Iris pigment epithelial cell (primary cell): ENCODE measurements around the gene TMCC1.
A peak's percentile ranks its signal among the peaks of the same experiment; 100 is the strongest.
"Not testable (repeated sequence)": the region's sequence is repeated elsewhere in the genome, so short reads cannot be mapped to it uniquely, and the experiment has no call there.

Experiments used
- DNase-seq: peaks from one replicate; pipeline ENCODE4 v3.0.0-alpha.2; 2011; ENCODE audit warnings: low read depth

Gene TMCC1

DNA sequence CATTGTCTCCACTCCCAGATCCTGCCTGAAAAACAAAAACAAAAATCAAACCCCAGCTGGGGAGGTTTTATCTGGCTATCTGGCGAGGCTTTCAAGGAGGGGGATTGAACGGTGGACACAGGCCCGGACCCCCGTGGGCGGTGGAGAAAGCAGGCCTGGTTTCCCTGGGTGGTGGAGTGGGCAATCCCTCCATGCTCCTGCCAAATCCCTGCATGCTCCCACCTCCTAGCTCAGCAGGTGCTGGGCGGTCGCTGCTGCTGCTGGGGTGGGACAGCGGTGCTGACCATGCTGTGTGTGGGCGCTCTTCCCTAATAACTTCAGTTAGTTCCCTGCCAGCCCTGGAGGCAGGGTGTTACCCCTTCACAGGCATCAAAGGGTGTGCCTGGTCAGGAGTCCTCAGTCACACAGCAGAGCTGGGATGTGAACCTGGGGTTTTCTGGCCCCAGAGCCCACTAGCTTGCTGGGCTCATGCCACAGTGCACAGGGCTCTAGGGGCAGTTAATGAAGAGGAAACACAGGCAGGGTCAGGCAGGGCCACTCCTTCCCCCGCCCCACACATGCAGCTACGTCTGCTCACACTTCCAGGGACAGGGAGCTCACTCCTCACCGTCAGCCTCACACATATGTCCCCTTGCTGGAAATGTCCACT lies 271.2 kb downstream of the TMCC1 start:
- no peak for DNase-seq

DNA sequence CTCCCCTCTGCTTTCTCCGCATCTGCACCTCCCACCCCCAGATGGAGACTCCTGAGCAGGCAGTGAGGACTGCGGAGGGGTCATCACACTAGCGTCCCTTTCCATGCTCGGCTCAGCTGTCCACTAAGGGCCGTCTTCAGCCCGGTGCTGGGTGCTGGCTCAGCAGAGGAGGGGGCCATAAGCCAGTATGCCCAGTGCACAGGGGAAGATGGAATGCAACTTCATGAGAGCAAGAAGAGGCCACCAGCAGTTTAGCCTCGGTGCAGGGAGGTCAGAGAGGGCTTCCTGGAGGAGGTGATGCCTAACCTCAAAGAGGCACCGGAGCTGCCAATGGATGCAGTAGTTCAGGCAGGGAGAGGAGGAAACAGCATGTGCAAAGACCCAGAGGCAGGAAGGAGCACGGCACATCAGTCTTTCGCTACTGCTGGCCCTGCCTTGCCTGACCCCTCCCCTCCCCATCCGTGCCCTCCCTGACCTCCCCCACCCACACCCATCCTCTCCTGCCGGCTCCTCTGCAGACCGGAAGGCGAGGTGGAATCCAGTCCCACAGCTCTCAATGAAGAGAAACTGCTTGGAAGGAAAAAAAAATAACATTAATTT lies 271.8 kb downstream of the TMCC1 start:
- DNase-seq, result no peak

DNA sequence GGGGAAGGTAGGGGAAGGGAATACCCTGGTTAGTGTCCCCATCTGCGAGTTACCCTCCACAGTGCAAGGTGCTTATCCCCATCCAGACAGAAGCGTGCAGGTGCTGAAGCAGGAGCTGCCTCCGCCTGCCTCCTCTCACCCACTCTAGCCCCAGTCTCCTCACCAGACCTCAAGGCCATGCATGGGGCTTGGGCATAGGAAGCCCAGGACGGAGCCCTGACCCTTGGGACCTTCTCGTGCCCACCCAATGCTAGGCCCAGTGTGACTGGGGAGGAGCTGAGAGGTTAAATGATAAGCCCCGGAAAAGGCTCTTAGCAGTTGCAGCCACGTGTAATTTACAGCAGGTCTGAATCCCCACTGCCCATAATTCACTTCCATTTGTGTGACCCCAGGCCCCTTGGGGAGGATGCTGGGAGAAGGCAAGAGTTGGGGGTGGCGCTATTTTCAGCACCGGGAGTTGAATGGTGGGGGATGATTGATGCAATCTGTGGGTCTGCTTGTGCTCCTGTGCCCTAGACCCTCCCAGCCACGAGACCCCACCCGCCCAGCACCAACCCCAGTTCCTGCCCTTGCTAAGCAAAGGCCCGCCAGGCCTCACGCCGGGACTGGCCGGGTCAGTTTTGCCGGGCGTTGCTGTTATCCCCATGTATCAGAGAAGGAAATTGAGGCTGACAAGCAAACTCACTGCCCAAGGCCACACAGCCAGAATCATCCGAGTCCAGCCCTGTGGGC lies 272.5 kb downstream of the TMCC1 start:
- no peak for DNase-seq

GRCh38 chr3:129619726-129620162 lies 273.8 kb downstream of the TMCC1 start:
- no peak for DNase-seq

DNA sequence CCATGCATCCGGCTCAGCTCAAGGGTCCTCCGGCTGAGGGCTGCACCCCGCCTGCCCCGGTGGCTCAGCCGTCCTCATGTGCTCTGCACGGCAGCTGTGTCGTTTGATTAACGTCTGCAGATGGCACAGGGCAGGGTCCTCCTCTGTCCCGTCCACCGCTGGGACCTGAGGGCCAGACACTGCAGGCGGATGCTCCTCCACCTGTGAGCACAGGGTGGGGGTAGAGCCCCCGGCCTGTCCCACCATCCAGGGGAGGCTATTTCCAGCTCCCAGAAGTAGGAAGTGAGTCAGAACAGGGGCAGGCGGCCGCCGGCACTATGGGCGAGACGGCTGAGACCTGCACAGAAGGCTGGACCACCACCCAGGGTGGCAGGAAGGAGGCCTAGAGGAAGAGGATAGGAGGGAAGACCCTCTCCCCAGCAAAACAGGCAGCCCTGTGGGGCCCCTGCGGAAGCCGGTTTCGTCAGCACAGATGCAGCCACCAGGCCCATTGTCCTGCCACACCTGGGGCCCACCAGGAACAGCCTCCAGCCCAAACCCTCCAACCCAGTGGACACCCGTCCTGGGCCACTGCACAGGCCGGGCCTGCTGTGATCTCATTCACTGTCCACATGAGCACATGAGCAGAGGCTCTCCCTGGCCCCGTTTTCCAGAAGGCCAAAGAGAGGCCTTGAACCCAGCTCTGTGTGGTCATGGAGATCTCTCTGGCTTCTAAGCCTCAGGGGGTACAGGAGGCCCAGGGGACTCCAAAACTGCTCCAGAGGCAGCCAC lies 274.4 kb downstream of the TMCC1 start:
- DNase-seq, result no peak

- DNase-seq, result no peak
Observed at GRCh38 chr3:129618186-129618820, 275.2 kb downstream of the TMCC1 start.

DNA sequence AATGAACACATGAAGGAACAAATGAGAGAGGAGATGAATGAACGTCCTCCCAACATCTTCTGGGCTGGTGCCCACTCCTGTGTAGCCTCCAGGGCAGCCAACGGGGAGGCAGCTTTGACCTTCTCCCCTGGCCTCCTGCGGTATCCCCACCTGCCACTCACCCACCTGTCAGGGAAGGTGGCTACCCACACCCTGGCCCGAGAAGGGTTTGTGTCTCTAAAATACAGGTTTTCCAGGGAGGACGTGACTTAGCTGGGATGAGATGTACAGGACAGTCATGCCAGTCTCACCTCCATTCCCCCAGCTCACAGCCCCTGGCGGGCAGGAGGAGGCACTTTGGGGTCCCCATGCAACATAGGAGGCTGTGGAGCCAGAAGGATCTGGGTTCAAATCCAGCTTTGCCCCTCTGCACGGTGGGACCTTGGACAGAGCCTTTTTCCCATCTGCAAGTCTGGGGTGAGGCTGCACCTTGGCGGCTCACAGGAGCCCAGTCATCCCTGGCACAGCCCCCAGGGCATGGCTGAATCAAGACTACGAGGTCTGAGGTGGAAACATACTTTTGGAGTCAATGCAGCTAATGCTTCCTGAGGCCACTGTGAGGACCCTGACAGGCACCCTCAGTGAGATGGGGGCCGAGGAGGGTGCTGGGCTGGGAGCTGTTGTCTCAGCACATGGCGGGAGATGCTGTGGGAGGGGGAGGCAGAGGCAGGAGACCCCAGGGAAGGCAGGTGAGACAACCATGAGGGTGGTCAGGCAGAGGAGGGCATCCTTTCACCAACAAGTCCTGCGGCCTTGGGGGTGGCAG lies 275.9 kb downstream of the TMCC1 start:
- no peak for DNase-seq

- DNase-seq, result peak; percentile 78
Observed at GRCh38 chr3:129616713-129617112, 276.8 kb downstream of the TMCC1 start.

GRCh38 chr3:129616291-129616690 lies 277.2 kb downstream of the TMCC1 start:
- no peak for DNase-seq

- DNase-seq, result no peak
Observed at GRCh38 chr3:129615751-129616281, 277.7 kb downstream of the TMCC1 start.

GRCh38 chr3:129614927-129615363 lies 278.6 kb downstream of the TMCC1 start:
- no peak for DNase-seq

DNA sequence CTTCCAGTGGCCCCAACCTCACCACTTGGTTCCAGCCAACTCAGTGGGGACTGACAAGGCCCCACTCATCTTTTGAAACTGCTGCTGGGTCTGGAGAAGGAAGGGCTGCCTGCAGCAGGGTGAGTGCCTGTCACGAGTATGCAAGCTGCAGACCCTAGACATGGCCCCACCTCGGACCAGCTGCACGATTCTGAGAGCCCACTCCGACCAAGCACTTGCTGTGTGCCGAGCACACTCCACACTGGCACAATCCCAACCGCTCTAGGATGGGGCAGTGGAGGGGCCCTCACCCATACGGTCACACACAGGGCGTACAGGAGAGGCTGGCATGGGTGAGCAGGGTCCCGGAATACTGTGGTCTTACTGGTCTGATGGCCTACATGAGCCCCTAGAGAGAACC lies 279.1 kb downstream of the TMCC1 start:
- DNase-seq, result no peak

DNA sequence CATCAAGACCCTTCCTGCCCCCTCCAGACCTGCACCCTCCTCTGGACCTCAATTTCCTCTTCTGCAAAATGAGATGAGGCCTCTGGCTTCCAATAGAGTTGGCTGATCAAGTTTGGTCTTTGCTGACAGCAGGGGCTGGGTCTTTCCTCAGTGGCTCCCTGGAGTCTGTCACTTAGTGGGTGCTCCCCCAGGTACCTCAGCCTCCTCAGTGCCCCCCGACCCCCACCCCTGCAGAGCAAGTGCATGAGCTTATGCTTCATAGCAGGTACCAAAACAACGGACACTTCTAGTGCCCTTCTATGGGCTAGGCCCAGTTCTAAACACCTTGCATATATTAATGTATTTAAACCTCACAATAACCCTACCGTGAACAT lies 280.2 kb downstream of the TMCC1 start:
- DNase-seq, result no peak

DNA sequence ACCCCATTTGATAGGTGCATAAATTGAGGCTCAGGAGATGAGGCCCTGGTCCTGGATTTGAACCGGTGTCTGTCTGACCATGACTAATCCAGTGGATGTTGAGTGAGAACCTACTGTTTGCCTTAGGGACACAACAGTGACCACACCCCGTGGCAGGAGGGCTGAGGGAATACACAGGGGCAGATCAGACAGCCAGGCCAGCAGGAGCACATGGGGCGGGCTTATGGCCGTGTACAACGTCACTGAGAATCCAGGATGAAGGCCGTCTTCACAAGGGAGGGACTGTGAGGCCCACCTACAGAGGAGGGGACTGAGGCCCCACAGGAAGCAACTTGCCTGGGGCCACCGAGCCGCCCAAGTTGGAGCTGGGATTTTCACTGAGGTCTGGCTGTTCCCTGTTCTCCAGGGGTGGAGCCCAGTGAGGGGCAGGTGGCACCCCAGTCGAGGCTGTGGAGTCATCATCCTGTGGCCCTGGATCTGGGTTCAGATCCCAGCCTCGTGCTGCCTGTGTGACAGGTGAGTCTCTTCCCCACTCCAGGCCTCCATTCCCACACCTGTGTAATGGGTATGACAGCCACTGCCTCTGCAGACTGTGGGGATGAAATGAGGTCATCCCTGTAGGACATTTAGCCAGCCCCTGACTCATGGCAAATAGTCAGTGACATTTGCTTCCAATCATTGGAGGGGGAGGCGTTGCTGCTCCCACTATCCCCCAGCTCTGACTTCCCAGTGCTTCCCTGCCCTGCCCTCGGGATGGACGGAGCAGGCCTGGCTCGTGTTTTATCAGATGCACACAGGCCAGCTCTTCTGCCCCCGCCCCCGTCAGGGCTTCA lies 280.8 kb downstream of the TMCC1 start:
- no peak for DNase-seq

GRCh38 chr3:129611812-129612533 lies 281.5 kb downstream of the TMCC1 start:
- DNase-seq, result peak; percentile 72

- no peak for DNase-seq
Observed at GRCh38 chr3:129611446-129611800, 282.1 kb downstream of the TMCC1 start.

DNA sequence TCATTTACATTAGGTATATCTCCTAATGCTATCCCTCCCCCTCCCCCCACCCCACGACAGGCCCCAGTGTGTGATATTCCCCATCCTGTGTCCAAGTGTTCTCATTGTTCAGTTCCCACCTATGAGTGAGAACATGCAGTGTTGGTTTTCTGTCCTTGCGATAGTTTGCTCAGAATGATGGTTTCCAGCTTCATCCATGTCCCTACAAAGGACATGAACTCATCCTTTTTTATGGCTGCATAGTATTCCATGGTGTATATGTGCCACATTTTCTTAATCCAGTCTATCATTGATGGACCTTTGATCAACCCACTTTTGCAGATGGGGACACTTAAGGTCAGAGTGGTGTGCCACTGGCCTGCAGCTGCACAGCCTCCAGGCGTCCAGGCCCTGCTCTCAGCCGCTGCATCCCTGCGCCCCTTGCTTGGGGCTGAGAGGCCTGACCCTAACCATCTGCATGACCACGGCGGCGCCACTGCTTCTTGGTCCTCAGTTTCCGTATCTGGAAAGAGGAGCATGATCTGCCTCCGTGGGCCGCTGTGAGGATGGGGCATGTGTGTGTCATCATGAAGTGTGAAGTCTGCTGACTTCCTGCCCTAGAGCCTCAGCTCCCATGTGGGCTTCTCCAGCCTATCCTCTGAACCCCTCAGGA lies 282.6 kb downstream of the TMCC1 start:
- DNase-seq, result not testable (repeated sequence)

- DNase-seq, result no peak
Observed at GRCh38 chr3:129610276-129610675, 283.2 kb downstream of the TMCC1 start.
